ENCODE data around the gene KRT17.
A peak's percentile ranks its signal among the peaks of the same experiment; 100 is the strongest.
"Not testable (repeated sequence)": the region's sequence is repeated elsewhere in the genome, so short reads cannot be mapped to it uniquely, and the experiment has no call there.

The KRT17 gene

GRCh38 chr17:41654678-41655607 is 30.6 kb upstream of the KRT17 start:
- H3K27ac ChIP-seq = peak overlapping the region; percentile 100
- DNase-seq (ENCODE audit: low read depth, low spot score) = no peak

- peak; percentile 99 for DNase-seq (ENCODE audit: low read depth, low spot score)
- peak overlapping the region; percentile 100 for H3K27ac ChIP-seq
Measured at GRCh38 chr17:41653892-41654677, 29.7 kb upstream of the KRT17 start.

- no peak for DNase-seq (ENCODE audit: low read depth, low spot score)
- H3K27ac ChIP-seq = peak overlapping the region; percentile 100
Measured at GRCh38 chr17:41653421-41653820, 29.0 kb upstream of the KRT17 start.

GRCh38 chr17:41652461-41652970 is 28.1 kb upstream of the KRT17 start:
- no peak for DNase-seq (ENCODE audit: low read depth, low spot score)
- peak overlapping the region; percentile 100 for H3K27ac ChIP-seq

GRCh38 chr17:41651625-41652460 is 27.5 kb upstream of the KRT17 start:
- peak; percentile 78 for DNase-seq (ENCODE audit: low read depth, low spot score)
- H3K27ac ChIP-seq = peak overlapping the region; percentile 100

GRCh38 chr17:41650794-41651624 is 26.6 kb upstream of the KRT17 start:
- DNase-seq (ENCODE audit: low read depth, low spot score) = no peak
- H3K27ac ChIP-seq = peak overlapping the region; percentile 100

GRCh38 chr17:41649923-41650519 is 25.6 kb upstream of the KRT17 start:
- no peak for DNase-seq (ENCODE audit: low read depth, low spot score)
- H3K27ac ChIP-seq = peak overlapping the region; percentile 100

- DNase-seq (ENCODE audit: low read depth, low spot score) = no peak
- H3K27ac ChIP-seq = peak overlapping the region; percentile 100
Measured at GRCh38 chr17:41648411-41649195, 24.2 kb upstream of the KRT17 start.

- H3K27ac ChIP-seq = peak overlapping the region; percentile 100
- DNase-seq (ENCODE audit: low read depth, low spot score) = no peak
Measured at GRCh38 chr17:41647940-41648410, 23.6 kb upstream of the KRT17 start.

- H3K27ac ChIP-seq = peak overlapping the region; percentile 100
- no peak for DNase-seq (ENCODE audit: low read depth, low spot score)
Measured at GRCh38 chr17:41647038-41647813, 22.9 kb upstream of the KRT17 start.

- H3K27ac ChIP-seq = peak overlapping the region; percentile 85
- peak; percentile 77 for DNase-seq (ENCODE audit: low read depth, low spot score)
Measured at GRCh38 chr17:41642252-41643156, 18.1 kb upstream of the KRT17 start.

GRCh38 chr17:41640596-41640995 is 16.2 kb upstream of the KRT17 start:
- DNase-seq (ENCODE audit: low read depth, low spot score) = not testable (repeated sequence)
- peak overlapping the region; percentile 85 for H3K27ac ChIP-seq

GRCh38 chr17:41639492-41640473 is 15.4 kb upstream of the KRT17 start:
- no peak for DNase-seq (ENCODE audit: low read depth, low spot score)
- H3K27ac ChIP-seq = peak overlapping the region; percentile 85

GRCh38 chr17:41638941-41639340 is 14.6 kb upstream of the KRT17 start:
- no peak for DNase-seq (ENCODE audit: low read depth, low spot score)
- H3K27ac ChIP-seq = peak overlapping the region; percentile 85

- DNase-seq (ENCODE audit: low read depth, low spot score) = no peak
- H3K27ac ChIP-seq = no peak overlapping the region
Measured at GRCh38 chr17:41638194-41638593, 13.8 kb upstream of the KRT17 start.
